ENCODE data around the gene ILDR1. TPM values are rescaled to one million over a fixed set of nuclear protein-coding genes. Genes with fewer than 3 reads are reported as not detected.

The ILDR1 gene
- total RNA-seq (2014; rRNA removed; shearing (Covaris generic)) (0.97 and 1.2 TPM in 2 replicates), polyA plus RNA-seq (2016; fragmentation: Nextera tagmentation; extraction: Ambion mirVana) (0.16 and 0.66 TPM in 2 replicates)
- long read RNA-seq, partial matches to known transcripts: 2 of 5 reads
- long read RNA-seq, other reads (novel, unspliced or antisense): 1 of 5 reads

GRCh38 chr3:122021811-122022401 lies at the start of gene ILDR1:
Gene ILDR1 (minus strand): TSS chr3:122022247. CDS start chr3:122022077, 170 bp downstream.
- peak within 1 kb of the TSS; percentile 74 for H3K27ac ChIP-seq (ENCODE audit: low read depth)
- peak; percentile 89 for ATAC-seq
- Mint-ChIP-seq H3K4me1 (peaks cover 15% of the 10 kb centered on the region), H3K4me3 (peak within 1 kb of the TSS; percentile 80), H3K27ac (no peak within 1 kb of the TSS), H3K36me3 (ENCODE audit: low read depth) (no peaks in the 10 kb centered on the region), H3K9me3 (no peaks in the 10 kb centered on the region), H3K27me3 (ENCODE audit: insufficient read depth, low read depth, poor library complexity) (peaks cover 2% of the 10 kb centered on the region)
- H3K27me3 ChIP-seq (ENCODE audit: insufficient read depth): no peaks in the 10 kb centered on the region; the same call in 1 of the 2 replicates
- no peaks in the 10 kb centered on the region for H3K36me3 ChIP-seq (ENCODE audit: insufficient read depth)
- no peaks in the 10 kb centered on the region for H3K9me2 ChIP-seq (ENCODE audit: insufficient read depth)
- peaks cover 13% of the 10 kb centered on the region for H3K4me1 ChIP-seq (ENCODE audit: insufficient read depth)
- H2AFZ ChIP-seq: peak within 1 kb of the TSS; percentile 94
- TF ChIP-seq, protein P1, sequence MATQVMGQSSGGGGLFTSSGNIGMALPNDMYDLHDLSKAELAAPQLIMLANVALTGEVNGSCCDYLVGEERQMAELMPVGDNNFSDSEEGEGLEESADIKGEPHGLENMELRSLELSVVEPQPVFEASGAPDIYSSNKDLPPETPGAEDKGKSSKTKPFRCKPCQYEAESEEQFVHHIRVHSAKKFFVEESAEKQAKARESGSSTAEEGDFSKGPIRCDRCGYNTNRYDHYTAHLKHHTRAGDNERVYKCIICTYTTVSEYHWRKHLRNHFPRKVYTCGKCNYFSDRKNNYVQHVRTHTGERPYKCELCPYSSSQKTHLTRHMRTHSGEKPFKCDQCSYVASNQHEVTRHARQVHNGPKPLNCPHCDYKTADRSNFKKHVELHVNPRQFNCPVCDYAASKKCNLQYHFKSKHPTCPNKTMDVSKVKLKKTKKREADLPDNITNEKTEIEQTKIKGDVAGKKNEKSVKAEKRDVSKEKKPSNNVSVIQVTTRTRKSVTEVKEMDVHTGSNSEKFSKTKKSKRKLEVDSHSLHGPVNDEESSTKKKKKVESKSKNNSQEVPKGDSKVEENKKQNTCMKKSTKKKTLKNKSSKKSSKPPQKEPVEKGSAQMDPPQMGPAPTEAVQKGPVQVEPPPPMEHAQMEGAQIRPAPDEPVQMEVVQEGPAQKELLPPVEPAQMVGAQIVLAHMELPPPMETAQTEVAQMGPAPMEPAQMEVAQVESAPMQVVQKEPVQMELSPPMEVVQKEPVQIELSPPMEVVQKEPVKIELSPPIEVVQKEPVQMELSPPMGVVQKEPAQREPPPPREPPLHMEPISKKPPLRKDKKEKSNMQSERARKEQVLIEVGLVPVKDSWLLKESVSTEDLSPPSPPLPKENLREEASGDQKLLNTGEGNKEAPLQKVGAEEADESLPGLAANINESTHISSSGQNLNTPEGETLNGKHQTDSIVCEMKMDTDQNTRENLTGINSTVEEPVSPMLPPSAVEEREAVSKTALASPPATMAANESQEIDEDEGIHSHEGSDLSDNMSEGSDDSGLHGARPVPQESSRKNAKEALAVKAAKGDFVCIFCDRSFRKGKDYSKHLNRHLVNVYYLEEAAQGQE (IDR thresholded peaks at IDR 0.05; ENCODE audit: unreplicated experiment): no peak
- TF ChIP-seq, protein P2, sequence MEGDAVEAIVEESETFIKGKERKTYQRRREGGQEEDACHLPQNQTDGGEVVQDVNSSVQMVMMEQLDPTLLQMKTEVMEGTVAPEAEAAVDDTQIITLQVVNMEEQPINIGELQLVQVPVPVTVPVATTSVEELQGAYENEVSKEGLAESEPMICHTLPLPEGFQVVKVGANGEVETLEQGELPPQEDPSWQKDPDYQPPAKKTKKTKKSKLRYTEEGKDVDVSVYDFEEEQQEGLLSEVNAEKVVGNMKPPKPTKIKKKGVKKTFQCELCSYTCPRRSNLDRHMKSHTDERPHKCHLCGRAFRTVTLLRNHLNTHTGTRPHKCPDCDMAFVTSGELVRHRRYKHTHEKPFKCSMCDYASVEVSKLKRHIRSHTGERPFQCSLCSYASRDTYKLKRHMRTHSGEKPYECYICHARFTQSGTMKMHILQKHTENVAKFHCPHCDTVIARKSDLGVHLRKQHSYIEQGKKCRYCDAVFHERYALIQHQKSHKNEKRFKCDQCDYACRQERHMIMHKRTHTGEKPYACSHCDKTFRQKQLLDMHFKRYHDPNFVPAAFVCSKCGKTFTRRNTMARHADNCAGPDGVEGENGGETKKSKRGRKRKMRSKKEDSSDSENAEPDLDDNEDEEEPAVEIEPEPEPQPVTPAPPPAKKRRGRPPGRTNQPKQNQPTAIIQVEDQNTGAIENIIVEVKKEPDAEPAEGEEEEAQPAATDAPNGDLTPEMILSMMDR (conservative IDR thresholded peaks at IDR 0.05; ENCODE audit: low read depth in 2 of 2): no peak
- TF ChIP-seq CREB1 (CRISPR knock-in tag; IDR thresholded peaks at IDR 0.05; ENCODE audit: low read depth): no peak
- no peak for TF ChIP-seq NANOG (IDR thresholded peaks at IDR 0.05; ENCODE audit: borderline replicate concordance)
- no peak for TF ChIP-seq EZH2 (IDR thresholded peaks at IDR 0.05; ENCODE audit: low read depth, unreplicated experiment)
- no peak for TF ChIP-seq ZNF331 (CRISPR knock-in tag; IDR thresholded peaks at IDR 0.05; ENCODE audit: low read depth)
- no peak for TF ChIP-seq STAT1 (IDR thresholded peaks at IDR 0.05; ENCODE audit: unreplicated experiment)
- no peak for TF ChIP-seq EZH2phosphoT487 (IDR thresholded peaks at IDR 0.05; ENCODE audit: unreplicated experiment)
- TF ChIP-seq JUNB (IDR thresholded peaks at IDR 0.05; ENCODE audit: unreplicated experiment): no peak
- no peak for TF ChIP-seq ZNF114 (CRISPR knock-in tag; IDR thresholded peaks at IDR 0.05)
- no peak for TF ChIP-seq ZNF462 (CRISPR knock-in tag; IDR thresholded peaks at IDR 0.05)
- peak; percentile 70 for TF ChIP-seq POLR2AphosphoS5 (IDR thresholded peaks at IDR 0.05; ENCODE audit: low read depth)
- TF ChIP-seq, protein P3, sequence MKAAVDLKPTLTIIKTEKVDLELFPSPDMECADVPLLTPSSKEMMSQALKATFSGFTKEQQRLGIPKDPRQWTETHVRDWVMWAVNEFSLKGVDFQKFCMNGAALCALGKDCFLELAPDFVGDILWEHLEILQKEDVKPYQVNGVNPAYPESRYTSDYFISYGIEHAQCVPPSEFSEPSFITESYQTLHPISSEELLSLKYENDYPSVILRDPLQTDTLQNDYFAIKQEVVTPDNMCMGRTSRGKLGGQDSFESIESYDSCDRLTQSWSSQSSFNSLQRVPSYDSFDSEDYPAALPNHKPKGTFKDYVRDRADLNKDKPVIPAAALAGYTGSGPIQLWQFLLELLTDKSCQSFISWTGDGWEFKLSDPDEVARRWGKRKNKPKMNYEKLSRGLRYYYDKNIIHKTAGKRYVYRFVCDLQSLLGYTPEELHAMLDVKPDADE (IDR thresholded peaks at IDR 0.05): 0 out of 2 replicates have a peak, but pooled peaks have one; percentile 28
- peak within 1 kb of the TSS; percentile 90 for H3K4me2 ChIP-seq
- DNase-seq (ENCODE audit: low spot score): peak; percentile 74
- H3F3A ChIP-seq (replicated peaks; ENCODE audit: low read depth): no peaks in the 10 kb centered on the region; the same call in 1 of the 2 replicates
- H4K20me1 ChIP-seq (replicated peaks; ENCODE audit: insufficient read depth): no peaks in the 10 kb centered on the region
- peak within 1 kb of the TSS; percentile 89 for H3K4me3 ChIP-seq
- H3K79me2 ChIP-seq (replicated peaks; ENCODE audit: insufficient read depth): no peaks in the 10 kb centered on the region
